Vagina (tissue), 2 donors: ENCODE data around the gene GADD45B.
A peak's percentile ranks its signal among the peaks of the same experiment; 100 is the strongest.

Experiments
- POLR2A ChIP-seq, 2 donors: fragments of 450-650 bp; IDR thresholded peaks; one replicate each; pipeline ENCODE4 v1.6.1; 2017; ENCODE audit warnings: antibody characterized with exemption in 2 of 2, mild to moderate bottlenecking in 2 of 2, moderate library complexity in 2 of 2
- POLR2AphosphoS5 ChIP-seq, 2 donors: sonication (generic); formaldehyde crosslinking; IDR thresholded peaks; one replicate each; pipeline ENCODE4 v1.9.0; 2017; ENCODE audit warnings: antibody characterized with exemption in 2 of 2, mild to moderate bottlenecking in 2 of 2, low read depth in 1 of 2; ENCODE audit not compliant: insufficient read depth in 1 of 2
- TF ChIP-seq, protein P1 (sequence below), 3 experiments: fragments of 450-650 bp in 2 of 3; fragments of 200-600 bp in 1 of 3; sonication (generic) in 1 of 3; IDR thresholded peaks; one replicate each; pipeline ENCODE4 v1.5.1; 2017 to 2019; ENCODE audit warnings: antibody characterized with exemption in 3 of 3, mild to moderate bottlenecking in 2 of 3, moderate library complexity in 2 of 3

GRCh38 chr19:2427429-2428320, 48.3 kb upstream of the GADD45B start, which contains the start of gene TIMM13:
- peak in 1 of 2 donors; percentile 8 for TF ChIP-seq POLR2A (IDR thresholded peaks at IDR 0.05)
- TF ChIP-seq, protein P1, sequence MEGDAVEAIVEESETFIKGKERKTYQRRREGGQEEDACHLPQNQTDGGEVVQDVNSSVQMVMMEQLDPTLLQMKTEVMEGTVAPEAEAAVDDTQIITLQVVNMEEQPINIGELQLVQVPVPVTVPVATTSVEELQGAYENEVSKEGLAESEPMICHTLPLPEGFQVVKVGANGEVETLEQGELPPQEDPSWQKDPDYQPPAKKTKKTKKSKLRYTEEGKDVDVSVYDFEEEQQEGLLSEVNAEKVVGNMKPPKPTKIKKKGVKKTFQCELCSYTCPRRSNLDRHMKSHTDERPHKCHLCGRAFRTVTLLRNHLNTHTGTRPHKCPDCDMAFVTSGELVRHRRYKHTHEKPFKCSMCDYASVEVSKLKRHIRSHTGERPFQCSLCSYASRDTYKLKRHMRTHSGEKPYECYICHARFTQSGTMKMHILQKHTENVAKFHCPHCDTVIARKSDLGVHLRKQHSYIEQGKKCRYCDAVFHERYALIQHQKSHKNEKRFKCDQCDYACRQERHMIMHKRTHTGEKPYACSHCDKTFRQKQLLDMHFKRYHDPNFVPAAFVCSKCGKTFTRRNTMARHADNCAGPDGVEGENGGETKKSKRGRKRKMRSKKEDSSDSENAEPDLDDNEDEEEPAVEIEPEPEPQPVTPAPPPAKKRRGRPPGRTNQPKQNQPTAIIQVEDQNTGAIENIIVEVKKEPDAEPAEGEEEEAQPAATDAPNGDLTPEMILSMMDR (IDR thresholded peaks at IDR 0.05), result peak in 1 of 3 experiments; percentile 24
- TF ChIP-seq POLR2AphosphoS5 (IDR thresholded peaks at IDR 0.05; ENCODE audit: insufficient read depth in 1 of 2, low read depth in 1 of 2), result peak; percentile 94 to 98
